ENCODE results near the gene PDLIM7. TPM values are rescaled to one million over a fixed set of nuclear protein-coding genes. Genes with fewer than 3 reads are reported as not detected.
"Not testable (repeated sequence)": the region's sequence is repeated elsewhere in the genome, so short reads cannot be mapped to it uniquely, and the experiment has no call there.

PDLIM7 gene
- total and polyA plus RNA-seq, 4 donors = 49.2 to 124 (median 83.5) TPM

DNA sequence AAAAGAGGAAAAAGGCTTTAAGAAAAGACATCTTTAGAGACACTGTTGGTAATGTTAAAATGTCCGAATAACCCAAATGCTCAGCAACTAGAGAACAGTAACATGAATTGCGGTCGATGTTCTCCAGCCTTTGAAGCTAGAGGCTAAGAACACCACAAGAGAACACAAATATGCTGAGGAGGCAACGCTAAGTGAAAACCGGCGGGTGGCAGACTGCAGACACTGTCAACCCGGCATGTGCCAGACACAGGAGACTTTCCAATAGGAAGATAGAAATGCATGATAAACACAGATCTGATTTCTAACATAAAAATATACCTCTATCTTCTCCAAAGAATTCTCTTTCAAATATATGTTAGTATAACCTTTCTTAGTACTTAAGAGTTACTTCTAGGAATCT, 37.7 kb upstream of the PDLIM7 start:
- Histone ChIP-seq H3K36me3 (ENCODE audit: control insufficient read depth in 4 of 4, insufficient read depth in 4 of 4, low read length in 4 of 4) (peaks cover 9 to 52% (median 51%) of the 10 kb centered on the region in 4 donors), H3K9me3 (ENCODE audit: control insufficient read depth in 4 of 4, insufficient read depth in 3 of 4, low read length in 3 of 4) (no peaks in the 10 kb centered on the region), H3K27ac (ENCODE audit: low read depth in 1 of 2, low read length in 1 of 2) (no peak overlapping the region), H3K4me3 (no peak overlapping the region), H3K9ac (ENCODE audit: insufficient read depth in 1 of 2, low read length in 2 of 2) (no peak overlapping the region), H3K4me1 (ENCODE audit: control insufficient read depth in 5 of 5, insufficient read depth in 5 of 5, low read length in 5 of 5) (peaks cover 0 to 19% (median 4%) of the 10 kb centered on the region in 5 donors), H3K27me3 (ENCODE audit: control insufficient read depth in 3 of 3, insufficient read depth in 3 of 3, low read length in 2 of 3) (no peaks in the 10 kb centered on the region)
- TF ChIP-seq, protein P1, sequence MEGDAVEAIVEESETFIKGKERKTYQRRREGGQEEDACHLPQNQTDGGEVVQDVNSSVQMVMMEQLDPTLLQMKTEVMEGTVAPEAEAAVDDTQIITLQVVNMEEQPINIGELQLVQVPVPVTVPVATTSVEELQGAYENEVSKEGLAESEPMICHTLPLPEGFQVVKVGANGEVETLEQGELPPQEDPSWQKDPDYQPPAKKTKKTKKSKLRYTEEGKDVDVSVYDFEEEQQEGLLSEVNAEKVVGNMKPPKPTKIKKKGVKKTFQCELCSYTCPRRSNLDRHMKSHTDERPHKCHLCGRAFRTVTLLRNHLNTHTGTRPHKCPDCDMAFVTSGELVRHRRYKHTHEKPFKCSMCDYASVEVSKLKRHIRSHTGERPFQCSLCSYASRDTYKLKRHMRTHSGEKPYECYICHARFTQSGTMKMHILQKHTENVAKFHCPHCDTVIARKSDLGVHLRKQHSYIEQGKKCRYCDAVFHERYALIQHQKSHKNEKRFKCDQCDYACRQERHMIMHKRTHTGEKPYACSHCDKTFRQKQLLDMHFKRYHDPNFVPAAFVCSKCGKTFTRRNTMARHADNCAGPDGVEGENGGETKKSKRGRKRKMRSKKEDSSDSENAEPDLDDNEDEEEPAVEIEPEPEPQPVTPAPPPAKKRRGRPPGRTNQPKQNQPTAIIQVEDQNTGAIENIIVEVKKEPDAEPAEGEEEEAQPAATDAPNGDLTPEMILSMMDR (IDR thresholded peaks at IDR 0.05; ENCODE audit: control extremely low read depth, extremely low read depth) = no peak
- no peak for DNase-seq
- no peak for ATAC-seq (ENCODE audit: insufficient read depth, low FRiP score)
- 95 to 98% methylated on average over 7 of the region's 7 CpGs for WGBS, 2 donors

DNA sequence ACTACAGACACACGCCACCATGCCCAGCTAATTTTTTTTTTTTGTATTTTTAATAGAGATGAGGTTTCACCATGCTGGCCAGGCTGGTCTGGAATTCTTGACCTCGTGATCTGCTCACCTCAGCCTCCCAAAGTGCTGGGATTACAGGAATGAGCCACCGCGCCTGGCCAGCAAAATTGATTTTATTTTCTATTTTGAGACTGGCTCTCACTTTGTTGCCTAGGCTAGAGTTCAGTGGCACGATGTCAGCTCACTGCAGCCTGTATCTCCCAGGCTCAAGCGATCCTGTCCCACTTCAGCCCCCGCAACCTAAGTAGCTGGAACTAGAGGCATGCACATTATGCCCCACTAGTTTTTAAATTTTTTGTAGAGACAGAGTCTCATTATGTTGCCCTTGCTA, 37.0 kb upstream of the PDLIM7 start:
- WGBS, 2 donors = 97 to 100% methylated on average over 7 of the region's 7 CpGs
- not testable (repeated sequence) for ATAC-seq (ENCODE audit: insufficient read depth, low FRiP score); H3K9me3 ChIP-seq (ENCODE audit: control insufficient read depth in 4 of 4, insufficient read depth in 3 of 4, low read length in 3 of 4); H3K27me3 ChIP-seq (ENCODE audit: control insufficient read depth in 3 of 3, insufficient read depth in 3 of 3, low read length in 2 of 3); H3K27ac ChIP-seq (ENCODE audit: low read depth in 1 of 2, low read length in 1 of 2); H3K9ac ChIP-seq (ENCODE audit: insufficient read depth in 1 of 2, low read length in 2 of 2); H3K4me3 ChIP-seq; DNase-seq
- peaks cover 0 to 16% (median 4%) of the 10 kb centered on the region in 5 donors for H3K4me1 ChIP-seq (ENCODE audit: control insufficient read depth in 5 of 5, insufficient read depth in 5 of 5, low read length in 5 of 5)
- H3K36me3 ChIP-seq (ENCODE audit: control insufficient read depth in 4 of 4, insufficient read depth in 4 of 4, low read length in 4 of 4) = peaks cover 9 to 57% (median 53%) of the 10 kb centered on the region in 4 donors

DNA sequence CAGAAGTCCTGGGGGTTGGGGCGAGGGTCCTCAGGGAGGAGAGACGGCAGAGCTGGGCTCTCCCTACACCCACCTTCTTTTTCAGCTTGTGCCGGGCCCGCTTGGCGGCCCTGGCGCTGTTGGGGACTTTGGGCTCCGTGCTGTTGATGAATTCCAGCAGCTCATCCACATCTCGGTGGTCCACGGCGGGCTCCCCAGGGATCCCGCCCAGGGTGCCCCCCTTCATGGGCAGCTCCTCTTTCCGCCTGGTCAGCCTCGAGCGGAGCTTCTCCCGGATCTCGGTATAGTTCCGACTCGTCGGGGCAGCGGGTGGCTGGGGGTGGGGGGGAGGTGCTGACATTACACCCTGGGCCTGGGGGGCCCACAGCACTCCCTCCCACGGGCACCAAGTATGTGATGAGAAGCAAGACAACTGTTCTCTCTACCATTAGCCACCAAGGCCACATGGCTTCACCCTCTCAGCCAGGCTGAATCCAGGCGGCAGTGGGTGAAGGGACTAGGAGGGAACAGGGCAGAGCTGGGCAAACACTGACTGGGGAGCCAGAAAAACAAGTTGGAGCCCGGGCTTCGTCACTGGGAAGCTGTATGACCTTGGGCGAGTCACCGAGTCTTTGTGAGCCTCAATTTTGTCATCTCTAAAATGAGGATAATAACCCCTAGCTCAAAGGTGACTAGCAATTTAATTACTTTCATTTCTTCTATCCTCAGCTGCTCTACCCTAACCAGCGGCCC, 34.0 kb upstream of the PDLIM7 start:
- WGBS, 2 donors = 95 to 96% methylated on average over 25 to 27 of the region's 27 CpGs
- no peak overlapping the region for H3K4me3 ChIP-seq
- H3K9ac ChIP-seq (ENCODE audit: insufficient read depth in 1 of 2, low read length in 2 of 2) = no peak overlapping the region
- H3K27ac ChIP-seq (ENCODE audit: low read depth in 1 of 2, low read length in 1 of 2) = no peak overlapping the region
- no peaks in the 10 kb centered on the region for H3K27me3 ChIP-seq (ENCODE audit: control insufficient read depth in 3 of 3, insufficient read depth in 3 of 3, low read length in 2 of 3)
- peaks cover 21 to 64% (median 49%) of the 10 kb centered on the region in 4 donors for H3K36me3 ChIP-seq (ENCODE audit: control insufficient read depth in 4 of 4, insufficient read depth in 4 of 4, low read length in 4 of 4)
- TF ChIP-seq, protein P1 (IDR thresholded peaks at IDR 0.05; ENCODE audit: control extremely low read depth, extremely low read depth) = no peak
- DNase-seq (no peak), ATAC-seq (ENCODE audit: insufficient read depth, low FRiP score) (no peak)
- no peaks in the 10 kb centered on the region for H3K4me1 ChIP-seq (ENCODE audit: control insufficient read depth in 5 of 5, insufficient read depth in 5 of 5, low read length in 5 of 5)
- H3K9me3 ChIP-seq (ENCODE audit: control insufficient read depth in 4 of 4, insufficient read depth in 3 of 4, low read length in 3 of 4) = no peaks in the 10 kb centered on the region

DNA sequence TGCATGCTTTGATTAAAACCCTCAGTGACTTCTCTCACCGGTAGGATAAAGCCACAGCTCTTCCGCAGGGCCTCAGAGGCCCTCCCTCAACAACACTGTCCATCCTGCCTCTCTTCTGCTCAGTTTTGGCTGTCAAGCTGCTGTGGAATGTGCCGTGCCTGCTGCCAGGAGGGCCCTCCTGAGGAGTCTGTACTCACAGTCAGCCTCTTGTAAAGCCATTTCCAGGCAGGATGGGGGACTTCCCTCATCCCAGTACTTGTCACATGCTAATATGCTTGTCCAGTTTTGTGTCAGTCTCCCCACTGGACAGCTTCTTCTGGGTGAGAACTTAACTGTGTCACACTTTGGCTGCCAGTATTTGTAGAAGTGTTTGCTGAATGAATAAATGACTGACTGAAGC, 33.2 kb upstream of the PDLIM7 start:
- Histone ChIP-seq H3K4me1 (ENCODE audit: control insufficient read depth in 5 of 5, insufficient read depth in 5 of 5, low read length in 5 of 5) (no peaks in the 10 kb centered on the region), H3K4me3 (no peak overlapping the region), H3K27ac (ENCODE audit: low read depth in 1 of 2, low read length in 1 of 2) (no peak overlapping the region), H3K9me3 (ENCODE audit: control insufficient read depth in 4 of 4, insufficient read depth in 3 of 4, low read length in 3 of 4) (no peaks in the 10 kb centered on the region), H3K9ac (ENCODE audit: insufficient read depth in 1 of 2, low read length in 2 of 2) (no peak overlapping the region), H3K36me3 (ENCODE audit: control insufficient read depth in 4 of 4, insufficient read depth in 4 of 4, low read length in 4 of 4) (peaks cover 19 to 61% (median 50%) of the 10 kb centered on the region in 4 donors), H3K27me3 (ENCODE audit: control insufficient read depth in 3 of 3, insufficient read depth in 3 of 3, low read length in 2 of 3) (no peaks in the 10 kb centered on the region)
- 62 to 82% methylated on average over 3 of the region's 3 CpGs for WGBS, 2 donors
- no peak for DNase-seq
- TF ChIP-seq, protein P1 (IDR thresholded peaks at IDR 0.05; ENCODE audit: control extremely low read depth, extremely low read depth) = no peak
- no peak for ATAC-seq (ENCODE audit: insufficient read depth, low FRiP score)
